Liver (tissue), 9 donors: ENCODE results near the gene CPNE9. TPM values are rescaled to one million over a fixed set of nuclear protein-coding genes. Genes with fewer than 3 reads are reported as not detected.

Source experiments
- DNase-seq: peaks from one replicate; pipeline ENCODE4 v3.0.0-alpha.2; 2017; ENCODE audit warnings: low spot score
- H3K27ac ChIP-seq, 2 donors: one replicate each; pipeline ENCODE4 v1.7.0; 2013; ENCODE audit warnings: inconsistent platforms in 2 of 2, low read length in 2 of 2, control low read depth in 1 of 2, low read depth in 1 of 2, mild to moderate bottlenecking in 1 of 2
- H3K27me3 ChIP-seq, 4 donors: one replicate each; pipeline versions ENCODE4 v1.6.1 to v1.7.0; 2013; ENCODE audit warnings: low read length in 3 of 4, inconsistent platforms in 1 of 4, mild to moderate bottlenecking in 1 of 4, moderate library complexity in 1 of 4; ENCODE audit not compliant: control insufficient read depth in 4 of 4, insufficient read depth in 4 of 4
- H3K36me3 ChIP-seq, 4 donors: one replicate each; pipeline versions ENCODE4 v1.6.1 to v1.7.0; 2013; ENCODE audit warnings: low read length in 3 of 4, mild to moderate bottlenecking in 3 of 4, low read depth in 1 of 4, moderate library complexity in 1 of 4; ENCODE audit not compliant: control insufficient read depth in 4 of 4, insufficient read depth in 3 of 4
- H3K4me1 ChIP-seq, 4 donors: one replicate each; pipeline versions ENCODE4 v1.6.1 to v1.7.0; 2013; ENCODE audit warnings: low read length in 3 of 4, mild to moderate bottlenecking in 3 of 4, moderate library complexity in 1 of 4; ENCODE audit not compliant: control insufficient read depth in 4 of 4, insufficient read depth in 4 of 4
- H3K4me3 ChIP-seq, 3 donors: one replicate each; pipeline versions ENCODE4 v1.6.1 to v1.7.0; 2013; ENCODE audit warnings: low read length in 3 of 3, control low read depth in 1 of 3, low read depth in 1 of 3, mild to moderate bottlenecking in 1 of 3
- H3K9ac ChIP-seq, 2 donors: one replicate each; pipeline ENCODE4 v1.7.0; 2013; ENCODE audit warnings: low read length in 2 of 2, mild to moderate bottlenecking in 2 of 2, moderate library complexity in 2 of 2, control low read depth in 1 of 2, low read depth in 1 of 2
- H3K9me3 ChIP-seq, 4 donors: one replicate each; pipeline versions ENCODE4 v1.6.1 to v1.7.0; 2013; ENCODE audit warnings: low read length in 3 of 4; ENCODE audit not compliant: control insufficient read depth in 4 of 4
- EGR1 ChIP-seq, 2 donors: IDR thresholded peaks; 2 replicates each; pipeline ENCODE4 v1.6.1; 2016 to 2018; ENCODE audit warnings: antibody characterized with exemption in 2 of 2, low read depth in 2 of 2
- FOXA1 ChIP-seq: IDR thresholded peaks from 2 replicates; pipeline ENCODE4 v1.6.1; 2016; ENCODE audit warnings: antibody characterized with exemption
- FOXA2 ChIP-seq: IDR thresholded peaks from 2 replicates; pipeline ENCODE4 v1.6.1; 2016; ENCODE audit warnings: antibody characterized with exemption
- GABPA ChIP-seq, 2 donors: IDR thresholded peaks in 1 of 2; conservative IDR thresholded peaks in 1 of 2; 2 replicates each; pipeline ENCODE4 v1.6.1; 2016; ENCODE audit warnings: antibody characterized with exemption in 2 of 2, mild to moderate bottlenecking in 1 of 2, moderate library complexity in 1 of 2
- HNF4A ChIP-seq, 2 donors: conservative IDR thresholded peaks; 2 replicates each; pipeline ENCODE4 v1.6.1; 2016; ENCODE audit warnings: antibody characterized with exemption in 2 of 2, mild to moderate bottlenecking in 2 of 2
- HNF4G ChIP-seq: IDR thresholded peaks from 2 replicates; pipeline ENCODE4 v1.6.1; 2016; ENCODE audit warnings: antibody characterized with exemption
- JUND ChIP-seq, 2 donors: IDR thresholded peaks; 2 replicates each; pipeline ENCODE4 v1.6.1; 2016; ENCODE audit warnings: antibody characterized with exemption in 2 of 2
- NR2F2 ChIP-seq: IDR thresholded peaks from 2 replicates; pipeline ENCODE4 v1.6.1; 2016; ENCODE audit warnings: antibody characterized with exemption
- RAD21 ChIP-seq, 2 donors: IDR thresholded peaks; 2 replicates each; pipeline ENCODE4 v1.6.1; 2016; ENCODE audit warnings: antibody characterized with exemption in 2 of 2, mild to moderate bottlenecking in 2 of 2
- RXRA ChIP-seq, 2 donors: IDR thresholded peaks; 2 replicates each; pipeline ENCODE4 v1.6.1; 2017 to 2018; ENCODE audit warnings: antibody characterized with exemption in 2 of 2, mild to moderate bottlenecking in 1 of 2
- SP1 ChIP-seq: IDR thresholded peaks from 2 replicates; pipeline ENCODE4 v1.6.1; 2018; ENCODE audit warnings: antibody characterized with exemption, mild to moderate bottlenecking
- TAF1 ChIP-seq: conservative IDR thresholded peaks from 2 replicates; pipeline ENCODE4 v1.6.1; 2016; ENCODE audit warnings: antibody characterized with exemption, mild to moderate bottlenecking
- YY1 ChIP-seq: IDR thresholded peaks from 2 replicates; pipeline ENCODE4 v1.6.1; 2016; ENCODE audit warnings: antibody characterized with exemption, mild to moderate bottlenecking
- WGBS: extraction: QIAGEN DNeasy Blood & Tissue Kit; methylation state at CpG from one replicate; pipeline ENCODE4 v1.1.7; 2013; 5-methylcytosine and 5-hydroxymethylcytosine counted together
- polyA plus RNA-seq, 2 donors: library from polyadenylated mRNA; stranded (reverse) in 1 of 2; unstranded in 1 of 2; fragments of 200-250 nt in 1 of 2; fragments of >200 nt in 1 of 2; fragmentation: Nextera tagmentation in 1 of 2; extraction: Ambion mirVana in 1 of 2; gene quantifications; one replicate each; pipeline versions ENCODE4 v1.2.1 to v1.2.3, GENCODE V29; 2013 to 2015
- total RNA-seq, 2 donors: library from RNA; depleted of rRNA; stranded (reverse); fragments of >200 nt; gene quantifications; one replicate each; pipeline ENCODE4 v1.2.3, GENCODE V29; 2014
- TF ChIP-seq, protein P1 (sequence below): fragments of 150-350 bp; IDR thresholded peaks from 2 replicates; pipeline ENCODE4 v1.5.1; 2017; ENCODE audit warnings: improper control_type of control experiment, low read depth, low read length; ENCODE audit not compliant: missing input control
- TF ChIP-seq, protein P2 (sequence below): IDR thresholded peaks from 2 replicates; pipeline ENCODE4 v1.6.1; 2016; ENCODE audit warnings: antibody characterized with exemption
- TF ChIP-seq, protein P3 (sequence below): IDR thresholded peaks from 2 replicates; pipeline ENCODE4 v1.6.1; 2016; ENCODE audit warnings: antibody characterized with exemption
- TF ChIP-seq, protein P4 (sequence below): IDR thresholded peaks from 2 replicates; pipeline ENCODE4 v1.6.1; 2016; ENCODE audit warnings: antibody characterized with exemption, mild to moderate bottlenecking
- TF ChIP-seq, protein P5 (sequence below): IDR thresholded peaks from 2 replicates; pipeline ENCODE4 v1.6.1; 2016; ENCODE audit warnings: antibody characterized with exemption
- donor health status: healthy.
- donor health status: healthy.
- donor health status: healthy.
- donor health status: healthy.
- donor health status: healthy.

The CPNE9 gene
- total and polyA plus RNA-seq, 4 donors = not detected

DNA sequence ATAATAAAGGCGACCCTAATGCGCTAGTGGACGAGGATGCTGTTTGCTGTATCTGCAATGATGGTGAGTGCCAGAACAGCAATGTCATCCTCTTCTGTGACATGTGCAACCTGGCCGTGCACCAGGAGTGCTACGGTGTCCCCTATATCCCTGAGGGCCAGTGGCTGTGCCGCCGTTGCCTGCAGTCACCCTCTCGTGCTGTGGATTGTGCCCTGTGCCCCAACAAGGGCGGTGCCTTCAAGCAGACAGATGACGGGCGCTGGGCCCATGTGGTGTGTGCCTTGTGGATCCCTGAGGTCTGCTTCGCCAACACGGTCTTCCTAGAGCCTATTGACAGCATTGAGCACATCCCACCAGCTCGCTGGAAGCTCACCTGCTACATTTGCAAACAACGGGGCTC is 35.5 kb downstream of the CPNE9 start (continued):
- TF ChIP-seq, protein P1, sequence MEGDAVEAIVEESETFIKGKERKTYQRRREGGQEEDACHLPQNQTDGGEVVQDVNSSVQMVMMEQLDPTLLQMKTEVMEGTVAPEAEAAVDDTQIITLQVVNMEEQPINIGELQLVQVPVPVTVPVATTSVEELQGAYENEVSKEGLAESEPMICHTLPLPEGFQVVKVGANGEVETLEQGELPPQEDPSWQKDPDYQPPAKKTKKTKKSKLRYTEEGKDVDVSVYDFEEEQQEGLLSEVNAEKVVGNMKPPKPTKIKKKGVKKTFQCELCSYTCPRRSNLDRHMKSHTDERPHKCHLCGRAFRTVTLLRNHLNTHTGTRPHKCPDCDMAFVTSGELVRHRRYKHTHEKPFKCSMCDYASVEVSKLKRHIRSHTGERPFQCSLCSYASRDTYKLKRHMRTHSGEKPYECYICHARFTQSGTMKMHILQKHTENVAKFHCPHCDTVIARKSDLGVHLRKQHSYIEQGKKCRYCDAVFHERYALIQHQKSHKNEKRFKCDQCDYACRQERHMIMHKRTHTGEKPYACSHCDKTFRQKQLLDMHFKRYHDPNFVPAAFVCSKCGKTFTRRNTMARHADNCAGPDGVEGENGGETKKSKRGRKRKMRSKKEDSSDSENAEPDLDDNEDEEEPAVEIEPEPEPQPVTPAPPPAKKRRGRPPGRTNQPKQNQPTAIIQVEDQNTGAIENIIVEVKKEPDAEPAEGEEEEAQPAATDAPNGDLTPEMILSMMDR = no peak
- no peak for TF ChIP-seq YY1
- TF ChIP-seq RAD21 (IDR thresholded peaks at IDR 0.05) = no peak
- TF ChIP-seq HNF4A (conservative IDR thresholded peaks at IDR 0.05) = no peak
- TF ChIP-seq HNF4G = no peak
- no peak for TF ChIP-seq NR2F2
- no peak for TF ChIP-seq EGR1 (IDR thresholded peaks at IDR 0.05; ENCODE audit: low read depth in 2 of 2)

DNA sequence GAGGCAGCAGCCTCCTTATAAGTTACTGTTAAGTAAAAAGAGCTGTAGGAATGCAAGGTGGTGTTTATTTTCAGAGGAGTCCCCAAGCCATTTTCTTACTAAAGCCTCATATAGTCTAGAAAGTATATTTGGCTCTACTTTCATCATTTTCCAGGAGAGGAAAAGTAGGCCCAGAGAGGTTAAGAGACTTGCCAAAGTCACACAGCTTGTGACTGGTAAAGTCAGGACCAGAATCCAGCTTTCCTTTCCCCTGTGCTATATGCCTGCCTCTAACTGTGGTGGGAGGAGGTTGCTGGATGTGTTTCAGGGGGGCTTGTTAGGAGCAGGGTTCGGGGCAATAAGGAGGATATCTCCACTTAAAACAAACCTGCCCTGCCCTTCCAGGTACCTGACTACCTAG is 38.9 kb downstream of the CPNE9 start:
- H3K9ac ChIP-seq = no peak overlapping the region
- no peak overlapping the region for H3K27ac ChIP-seq
- H3K36me3 ChIP-seq = peaks cover 34 to 97% (median 82%) of the 10 kb centered on the region in 4 donors
- 92% methylated on average over 1 of the region's 1 CpG for WGBS
- H3K27me3 ChIP-seq = no peaks in the 10 kb centered on the region
- no peak overlapping the region for H3K4me3 ChIP-seq
- DNase-seq = no peak
- H3K9me3 ChIP-seq = no peaks in the 10 kb centered on the region
- H3K4me1 ChIP-seq = no peaks in the 10 kb centered on the region
- no peak for TF ChIP-seq RAD21 (IDR thresholded peaks at IDR 0.05)
- TF ChIP-seq RXRA (IDR thresholded peaks at IDR 0.05) = no peak
- TF ChIP-seq JUND (IDR thresholded peaks at IDR 0.05) = no peak
- no peak for TF ChIP-seq SP1
- TF ChIP-seq FOXA1 = no peak
- TF ChIP-seq YY1 = no peak
- TF ChIP-seq, protein P2, sequence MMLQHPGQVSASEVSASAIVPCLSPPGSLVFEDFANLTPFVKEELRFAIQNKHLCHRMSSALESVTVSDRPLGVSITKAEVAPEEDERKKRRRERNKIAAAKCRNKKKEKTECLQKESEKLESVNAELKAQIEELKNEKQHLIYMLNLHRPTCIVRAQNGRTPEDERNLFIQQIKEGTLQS = no peak
- TF ChIP-seq, protein P1 = no peak
- TF ChIP-seq TAF1 = no peak
- TF ChIP-seq GABPA (IDR thresholded peaks at IDR 0.05 in 1 of 2, conservative IDR thresholded peaks at IDR 0.05 in 1 of 2) = no peak
- TF ChIP-seq HNF4G = no peak
- TF ChIP-seq HNF4A (conservative IDR thresholded peaks at IDR 0.05) = no peak
- TF ChIP-seq, protein P3, sequence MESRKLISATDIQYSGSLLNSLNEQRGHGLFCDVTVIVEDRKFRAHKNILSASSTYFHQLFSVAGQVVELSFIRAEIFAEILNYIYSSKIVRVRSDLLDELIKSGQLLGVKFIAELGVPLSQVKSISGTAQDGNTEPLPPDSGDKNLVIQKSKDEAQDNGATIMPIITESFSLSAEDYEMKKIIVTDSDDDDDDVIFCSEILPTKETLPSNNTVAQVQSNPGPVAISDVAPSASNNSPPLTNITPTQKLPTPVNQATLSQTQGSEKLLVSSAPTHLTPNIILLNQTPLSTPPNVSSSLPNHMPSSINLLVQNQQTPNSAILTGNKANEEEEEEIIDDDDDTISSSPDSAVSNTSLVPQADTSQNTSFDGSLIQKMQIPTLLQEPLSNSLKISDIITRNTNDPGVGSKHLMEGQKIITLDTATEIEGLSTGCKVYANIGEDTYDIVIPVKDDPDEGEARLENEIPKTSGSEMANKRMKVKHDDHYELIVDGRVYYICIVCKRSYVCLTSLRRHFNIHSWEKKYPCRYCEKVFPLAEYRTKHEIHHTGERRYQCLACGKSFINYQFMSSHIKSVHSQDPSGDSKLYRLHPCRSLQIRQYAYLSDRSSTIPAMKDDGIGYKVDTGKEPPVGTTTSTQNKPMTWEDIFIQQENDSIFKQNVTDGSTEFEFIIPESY = no peak
- no peak for TF ChIP-seq FOXA2
- TF ChIP-seq, protein P4, sequence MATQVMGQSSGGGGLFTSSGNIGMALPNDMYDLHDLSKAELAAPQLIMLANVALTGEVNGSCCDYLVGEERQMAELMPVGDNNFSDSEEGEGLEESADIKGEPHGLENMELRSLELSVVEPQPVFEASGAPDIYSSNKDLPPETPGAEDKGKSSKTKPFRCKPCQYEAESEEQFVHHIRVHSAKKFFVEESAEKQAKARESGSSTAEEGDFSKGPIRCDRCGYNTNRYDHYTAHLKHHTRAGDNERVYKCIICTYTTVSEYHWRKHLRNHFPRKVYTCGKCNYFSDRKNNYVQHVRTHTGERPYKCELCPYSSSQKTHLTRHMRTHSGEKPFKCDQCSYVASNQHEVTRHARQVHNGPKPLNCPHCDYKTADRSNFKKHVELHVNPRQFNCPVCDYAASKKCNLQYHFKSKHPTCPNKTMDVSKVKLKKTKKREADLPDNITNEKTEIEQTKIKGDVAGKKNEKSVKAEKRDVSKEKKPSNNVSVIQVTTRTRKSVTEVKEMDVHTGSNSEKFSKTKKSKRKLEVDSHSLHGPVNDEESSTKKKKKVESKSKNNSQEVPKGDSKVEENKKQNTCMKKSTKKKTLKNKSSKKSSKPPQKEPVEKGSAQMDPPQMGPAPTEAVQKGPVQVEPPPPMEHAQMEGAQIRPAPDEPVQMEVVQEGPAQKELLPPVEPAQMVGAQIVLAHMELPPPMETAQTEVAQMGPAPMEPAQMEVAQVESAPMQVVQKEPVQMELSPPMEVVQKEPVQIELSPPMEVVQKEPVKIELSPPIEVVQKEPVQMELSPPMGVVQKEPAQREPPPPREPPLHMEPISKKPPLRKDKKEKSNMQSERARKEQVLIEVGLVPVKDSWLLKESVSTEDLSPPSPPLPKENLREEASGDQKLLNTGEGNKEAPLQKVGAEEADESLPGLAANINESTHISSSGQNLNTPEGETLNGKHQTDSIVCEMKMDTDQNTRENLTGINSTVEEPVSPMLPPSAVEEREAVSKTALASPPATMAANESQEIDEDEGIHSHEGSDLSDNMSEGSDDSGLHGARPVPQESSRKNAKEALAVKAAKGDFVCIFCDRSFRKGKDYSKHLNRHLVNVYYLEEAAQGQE = no peak
- no peak for TF ChIP-seq NR2F2
- no peak for TF ChIP-seq EGR1 (IDR thresholded peaks at IDR 0.05; ENCODE audit: low read depth in 2 of 2)
- TF ChIP-seq, protein P5, sequence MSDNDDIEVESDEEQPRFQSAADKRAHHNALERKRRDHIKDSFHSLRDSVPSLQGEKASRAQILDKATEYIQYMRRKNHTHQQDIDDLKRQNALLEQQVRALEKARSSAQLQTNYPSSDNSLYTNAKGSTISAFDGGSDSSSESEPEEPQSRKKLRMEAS = no peak
